ENCODE data around the gene ELSPBP1.

The ELSPBP1 gene

GRCh38 chr19:48023011-48023410, 28.6 kb downstream of the ELSPBP1 start:
- TF ChIP-seq POLR2A (IDR thresholded peaks at IDR 0.05; ENCODE audit: low read depth, low read length), result no peak
- FAIRE-seq (no peak), DNase-seq (ENCODE audit: insufficient read length, low spot score) (no peak)

- FAIRE-seq, result no peak
- TF ChIP-seq POLR2A (IDR thresholded peaks at IDR 0.05; ENCODE audit: low read depth, low read length), result no peak
- no peak for DNase-seq (ENCODE audit: insufficient read length, low spot score)
These were observed 29.1 kb downstream of the ELSPBP1 start for GRCh38 chr19:48023518-48023917.

GRCh38 chr19:48025480-48025879, 31.0 kb downstream of the ELSPBP1 start:
- FAIRE-seq (no peak), DNase-seq (ENCODE audit: insufficient read length, low spot score) (no peak)
- no peak for TF ChIP-seq POLR2A (IDR thresholded peaks at IDR 0.05; ENCODE audit: low read depth, low read length)

- FAIRE-seq (no peak), DNase-seq (ENCODE audit: insufficient read length, low spot score) (no peak)
- no peak for TF ChIP-seq POLR2A (IDR thresholded peaks at IDR 0.05; ENCODE audit: low read depth, low read length)
These were observed 35.0 kb downstream of the ELSPBP1 start for GRCh38 chr19:48029431-48029830.

- no peak for TF ChIP-seq POLR2A (IDR thresholded peaks at IDR 0.05; ENCODE audit: low read depth, low read length)
- no peak for FAIRE-seq
- DNase-seq (ENCODE audit: insufficient read length, low spot score), result no peak
These were observed 35.6 kb downstream of the ELSPBP1 start for GRCh38 chr19:48030073-48030472.

GRCh38 chr19:48033604-48034003, 39.2 kb downstream of the ELSPBP1 start:
- FAIRE-seq (no peak), DNase-seq (ENCODE audit: insufficient read length, low spot score) (no peak)
- no peak for TF ChIP-seq POLR2A (IDR thresholded peaks at IDR 0.05; ENCODE audit: low read depth, low read length)

- DNase-seq (ENCODE audit: insufficient read length, low spot score), result no peak
- FAIRE-seq, result no peak
- TF ChIP-seq POLR2A (IDR thresholded peaks at IDR 0.05; ENCODE audit: low read depth, low read length), result no peak
These were observed 42.3 kb downstream of the ELSPBP1 start for GRCh38 chr19:48036765-48037164.

DNA sequence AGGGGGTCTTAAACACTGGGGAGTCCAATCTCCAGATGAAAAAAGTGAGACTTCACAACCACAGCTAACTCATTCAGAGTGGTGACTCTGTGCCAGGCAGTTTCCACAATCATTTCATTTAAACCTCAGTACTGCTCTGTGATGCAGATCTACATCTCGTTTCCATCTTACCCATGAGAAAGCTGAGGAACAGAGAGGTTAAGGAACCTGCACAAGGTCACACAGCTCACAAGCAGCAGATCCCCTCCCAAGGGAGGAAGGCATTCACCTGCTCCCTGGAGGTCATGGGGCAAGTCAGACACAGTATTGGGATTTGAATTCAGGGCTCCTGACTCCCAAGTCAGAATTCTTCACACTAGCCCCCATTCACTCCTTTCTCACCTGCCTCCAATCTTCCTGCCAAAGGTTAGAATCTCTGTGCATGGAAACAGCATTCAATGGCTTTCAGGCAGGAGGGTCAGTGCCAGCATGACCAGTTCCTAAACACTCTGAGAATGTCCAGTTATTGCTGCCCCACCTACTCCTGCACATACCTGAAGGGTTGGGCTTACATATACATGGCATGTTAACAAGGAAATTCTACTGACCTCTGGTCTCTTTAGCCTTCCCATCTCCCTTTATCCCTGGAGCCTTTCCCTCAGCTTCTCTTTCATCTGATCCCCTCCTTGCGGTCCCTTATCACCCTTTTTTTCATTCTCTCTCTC, 47.6 kb downstream of the ELSPBP1 start:
- no peak for FAIRE-seq
- no peak for DNase-seq (ENCODE audit: insufficient read length, low spot score)
- no peak for TF ChIP-seq POLR2A (IDR thresholded peaks at IDR 0.05; ENCODE audit: low read depth, low read length)

- TF ChIP-seq POLR2A (IDR thresholded peaks at IDR 0.05; ENCODE audit: low read depth, low read length), result no peak
- FAIRE-seq, result no peak
- no peak for DNase-seq (ENCODE audit: insufficient read length, low spot score)
These were observed 49.3 kb downstream of the ELSPBP1 start, which contains the start of gene CABP5 for GRCh38 chr19:48043675-48044258. CABP5 (minus strand) TSS chr19:48044079; CDS start chr19:48043922, 157 bp downstream.

DNA sequence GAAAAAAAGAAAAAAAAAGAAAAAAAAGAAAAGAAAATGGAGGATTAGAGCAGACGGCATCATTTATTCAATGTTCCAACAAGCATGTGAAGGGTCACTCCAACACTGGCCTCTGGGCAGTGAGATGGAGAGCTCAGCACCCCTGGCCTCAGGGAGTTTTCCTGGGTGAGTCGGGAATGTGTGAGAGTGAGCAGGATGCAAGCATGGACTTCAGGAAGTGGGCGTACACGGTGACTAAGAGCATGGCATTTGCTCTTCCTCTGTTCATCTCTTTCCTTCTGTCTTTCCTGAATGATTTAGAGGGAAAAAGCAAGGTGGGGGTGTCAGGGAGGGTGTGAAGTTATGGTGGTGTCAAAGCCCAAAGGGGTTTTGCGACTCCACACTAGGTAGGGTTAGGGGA, 50.1 kb downstream of the ELSPBP1 start:
- DNase-seq (ENCODE audit: insufficient read length, low spot score), result no peak
- FAIRE-seq, result no peak
- no peak for TF ChIP-seq POLR2A (IDR thresholded peaks at IDR 0.05; ENCODE audit: low read depth, low read length)

DNA sequence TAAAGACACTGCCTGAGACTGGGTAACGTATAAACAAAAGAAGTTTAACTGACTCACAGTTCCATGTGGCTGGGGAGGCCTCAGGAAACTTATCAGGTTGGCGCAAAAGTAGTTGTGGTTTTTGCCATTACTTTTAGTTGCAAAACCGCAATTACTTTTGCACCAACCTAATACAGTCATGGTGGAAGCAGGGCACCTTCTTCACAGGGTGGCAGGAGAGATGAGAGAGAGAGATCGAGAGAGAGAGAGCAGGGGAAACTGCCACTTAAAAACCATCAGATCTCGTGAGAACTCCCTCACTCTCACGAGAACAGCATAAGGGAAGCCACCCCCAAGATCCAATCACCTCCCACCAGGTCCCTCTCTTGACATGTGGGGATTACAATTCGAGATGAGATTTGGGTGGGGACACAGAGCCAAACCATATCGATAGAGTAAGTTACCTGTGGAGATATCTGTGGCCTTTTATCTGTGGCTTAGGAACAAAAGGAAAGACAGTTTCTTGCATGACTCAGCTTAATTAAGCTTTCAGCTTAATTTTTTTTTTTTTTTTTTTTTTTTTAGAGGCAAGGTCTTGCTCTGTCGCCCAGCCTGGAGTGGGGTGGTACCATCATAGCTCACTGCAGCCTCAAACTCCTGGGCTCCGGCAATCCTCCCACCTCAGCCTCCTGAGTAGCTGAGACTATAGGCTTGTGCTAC, 57.1 kb downstream of the ELSPBP1 start:
- no peak for TF ChIP-seq POLR2A (IDR thresholded peaks at IDR 0.05; ENCODE audit: low read depth, low read length)
- no peak for DNase-seq (ENCODE audit: insufficient read length, low spot score)
- FAIRE-seq, result no peak

- FAIRE-seq (no peak), DNase-seq (ENCODE audit: insufficient read length, low spot score) (no peak)
- no peak for TF ChIP-seq POLR2A (IDR thresholded peaks at IDR 0.05; ENCODE audit: low read depth, low read length)
These were observed 58.6 kb downstream of the ELSPBP1 start for GRCh38 chr19:48053076-48053475.

DNA sequence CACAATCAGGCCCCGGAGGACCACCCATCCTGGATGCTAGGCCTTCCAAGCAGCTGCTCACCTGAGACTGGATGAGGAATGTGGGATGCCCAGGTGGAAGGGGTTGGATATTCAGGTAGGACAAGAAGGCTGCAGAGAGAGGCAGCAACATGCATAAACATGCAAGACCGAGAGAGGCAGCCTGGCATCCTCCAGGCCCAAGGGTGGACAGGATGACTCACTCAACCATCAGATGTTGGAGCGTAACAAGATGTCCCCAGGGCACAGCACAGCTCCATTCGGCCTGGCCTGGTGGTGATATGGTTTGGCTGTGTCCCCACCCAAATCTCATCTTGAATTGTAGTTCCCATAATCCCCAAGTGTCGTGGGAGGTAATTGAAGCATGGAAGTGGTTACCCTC, 59.4 kb downstream of the ELSPBP1 start:
- DNase-seq (ENCODE audit: insufficient read length, low spot score) (no peak), FAIRE-seq (no peak)
- no peak for TF ChIP-seq POLR2A (IDR thresholded peaks at IDR 0.05; ENCODE audit: low read depth, low read length)

- TF ChIP-seq POLR2A (IDR thresholded peaks at IDR 0.05; ENCODE audit: low read depth, low read length), result no peak
- no peak for FAIRE-seq
- DNase-seq (ENCODE audit: insufficient read length, low spot score), result no peak
These were observed 64.9 kb downstream of the ELSPBP1 start for GRCh38 chr19:48059331-48059730.

- DNase-seq (ENCODE audit: insufficient read length, low spot score), result no peak
- TF ChIP-seq POLR2A (IDR thresholded peaks at IDR 0.05; ENCODE audit: low read depth, low read length), result no peak
- no peak for FAIRE-seq
These were observed 65.9 kb downstream of the ELSPBP1 start for GRCh38 chr19:48060381-48060780.

All from H54 (cell line).